GM20000 (cell line): ENCODE data around the gene CAMK1D.

Source experiments
- DNase-seq: peaks from one replicate; pipeline ENCODE4 v3.0.0; 2012; ENCODE audit warnings: low spot score
- TF ChIP-seq, protein P1 (sequence below): IDR thresholded peaks from 2 replicates; pipeline ENCODE4 v1.5.1; 2012; ENCODE audit warnings: mild to moderate bottlenecking, control low read depth; ENCODE audit errors: extremely low read depth, missing control alignments

The CAMK1D gene

DNA sequence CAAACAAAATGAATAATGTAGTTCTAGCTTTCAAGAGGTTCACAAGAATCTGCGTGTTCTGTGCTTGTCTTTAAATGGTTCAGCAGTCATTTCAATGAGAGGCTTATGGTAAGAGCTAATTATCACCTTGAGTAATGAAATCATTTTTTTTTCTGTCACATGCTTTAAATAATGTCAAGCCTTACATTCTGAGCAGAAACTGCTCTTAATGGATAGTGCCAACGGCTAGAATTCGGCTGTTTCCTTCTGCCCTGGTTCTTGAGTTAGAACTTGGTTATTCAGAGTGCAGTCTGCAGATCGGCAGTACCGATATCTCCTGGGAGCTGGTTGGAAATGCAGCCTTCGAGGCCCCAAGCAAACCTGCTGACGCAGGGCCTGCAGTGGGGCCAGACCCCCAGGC is 316.2 kb downstream of the CAMK1D start:
- TF ChIP-seq, protein P1, sequence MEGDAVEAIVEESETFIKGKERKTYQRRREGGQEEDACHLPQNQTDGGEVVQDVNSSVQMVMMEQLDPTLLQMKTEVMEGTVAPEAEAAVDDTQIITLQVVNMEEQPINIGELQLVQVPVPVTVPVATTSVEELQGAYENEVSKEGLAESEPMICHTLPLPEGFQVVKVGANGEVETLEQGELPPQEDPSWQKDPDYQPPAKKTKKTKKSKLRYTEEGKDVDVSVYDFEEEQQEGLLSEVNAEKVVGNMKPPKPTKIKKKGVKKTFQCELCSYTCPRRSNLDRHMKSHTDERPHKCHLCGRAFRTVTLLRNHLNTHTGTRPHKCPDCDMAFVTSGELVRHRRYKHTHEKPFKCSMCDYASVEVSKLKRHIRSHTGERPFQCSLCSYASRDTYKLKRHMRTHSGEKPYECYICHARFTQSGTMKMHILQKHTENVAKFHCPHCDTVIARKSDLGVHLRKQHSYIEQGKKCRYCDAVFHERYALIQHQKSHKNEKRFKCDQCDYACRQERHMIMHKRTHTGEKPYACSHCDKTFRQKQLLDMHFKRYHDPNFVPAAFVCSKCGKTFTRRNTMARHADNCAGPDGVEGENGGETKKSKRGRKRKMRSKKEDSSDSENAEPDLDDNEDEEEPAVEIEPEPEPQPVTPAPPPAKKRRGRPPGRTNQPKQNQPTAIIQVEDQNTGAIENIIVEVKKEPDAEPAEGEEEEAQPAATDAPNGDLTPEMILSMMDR: no peak
- no peak for DNase-seq

DNA sequence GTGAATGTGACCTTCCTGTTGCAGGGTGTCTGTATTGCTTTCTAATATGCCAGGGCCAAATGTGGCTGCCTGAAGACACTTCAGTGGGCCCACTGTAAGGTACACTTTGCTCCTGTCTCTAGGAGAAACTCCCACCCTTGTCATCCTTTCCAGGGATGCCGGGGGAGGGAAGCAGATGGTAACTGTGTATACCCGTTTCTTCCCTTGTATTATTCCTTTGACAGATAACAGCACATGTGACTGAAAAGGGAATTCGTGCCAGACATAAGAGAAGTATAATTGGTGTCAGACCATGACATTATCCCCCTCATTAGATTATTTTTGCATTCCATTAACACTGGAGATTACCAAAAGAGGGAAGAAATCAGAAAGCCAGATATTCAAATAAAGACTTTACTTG is 317.7 kb downstream of the CAMK1D start:
- DNase-seq: no peak
- TF ChIP-seq, protein P1: no peak

GRCh38 chr10:12668634-12669033 is 319.3 kb downstream of the CAMK1D start:
- no peak for DNase-seq

DNA sequence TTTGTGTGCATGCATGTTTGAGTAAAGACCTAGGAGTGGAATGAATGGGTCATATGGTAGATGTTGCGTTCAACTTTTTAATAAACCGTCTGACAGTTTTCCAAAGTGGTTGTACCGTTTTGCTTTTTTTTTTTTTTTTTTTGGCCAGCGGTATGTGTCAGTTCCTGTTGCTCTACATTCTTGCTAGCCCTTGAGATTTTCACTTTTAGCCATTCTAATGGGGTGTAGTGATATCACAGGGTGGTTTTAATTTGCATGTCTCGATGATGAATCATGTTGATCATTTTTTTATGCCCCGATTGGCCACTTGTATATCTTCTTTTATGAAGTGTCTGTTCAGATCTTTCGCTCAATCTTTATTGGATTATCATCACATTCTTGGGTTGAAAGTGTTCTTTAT is 320.7 kb downstream of the CAMK1D start:
- DNase-seq: no peak
- TF ChIP-seq, protein P1: no peak

More at GRCh38 chr10:12668634-12669033, 319.3 kb downstream of the CAMK1D start:
- TF ChIP-seq, protein P1: no peak

DNA sequence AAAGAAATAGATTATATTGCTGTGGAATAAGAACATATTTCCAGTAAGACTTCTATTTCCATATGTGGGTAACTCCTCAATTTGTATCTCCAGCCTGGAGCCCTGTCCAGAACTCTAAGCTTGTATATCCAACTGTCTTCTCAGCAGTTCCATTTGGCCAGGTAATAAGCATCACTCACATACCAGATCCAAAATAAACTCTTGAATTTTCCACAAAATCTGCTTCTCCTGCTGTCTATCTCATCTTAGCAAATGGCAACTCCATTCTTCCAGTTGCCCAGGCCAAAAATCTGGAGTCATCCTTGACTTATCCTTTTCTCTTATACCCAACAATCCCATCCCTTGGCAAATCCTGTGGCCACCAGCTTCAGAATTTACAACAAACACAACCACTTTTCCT is 325.8 kb downstream of the CAMK1D start:
- TF ChIP-seq, protein P1: no peak
- no peak for DNase-seq

DNA sequence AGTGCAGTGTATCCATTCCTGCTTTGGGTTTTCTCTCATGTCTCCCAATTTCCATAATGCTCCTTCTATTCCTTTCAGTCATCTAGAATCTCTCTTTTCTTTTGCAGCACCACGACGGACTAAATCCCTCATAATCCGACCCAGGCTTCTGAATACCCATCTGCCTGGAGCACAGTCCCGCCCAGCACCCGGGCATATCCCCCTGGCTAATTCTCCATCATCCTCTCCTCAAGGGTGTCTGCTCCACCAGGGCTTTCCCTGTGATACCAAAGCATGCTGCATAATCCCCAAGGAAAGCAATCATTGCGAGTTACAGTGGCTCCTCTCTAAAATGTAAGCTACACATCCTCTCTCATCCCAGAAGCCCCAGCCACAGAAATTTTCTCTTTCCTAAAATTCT is 330.3 kb downstream of the CAMK1D start:
- no peak for DNase-seq
- TF ChIP-seq, protein P1: no peak

DNA sequence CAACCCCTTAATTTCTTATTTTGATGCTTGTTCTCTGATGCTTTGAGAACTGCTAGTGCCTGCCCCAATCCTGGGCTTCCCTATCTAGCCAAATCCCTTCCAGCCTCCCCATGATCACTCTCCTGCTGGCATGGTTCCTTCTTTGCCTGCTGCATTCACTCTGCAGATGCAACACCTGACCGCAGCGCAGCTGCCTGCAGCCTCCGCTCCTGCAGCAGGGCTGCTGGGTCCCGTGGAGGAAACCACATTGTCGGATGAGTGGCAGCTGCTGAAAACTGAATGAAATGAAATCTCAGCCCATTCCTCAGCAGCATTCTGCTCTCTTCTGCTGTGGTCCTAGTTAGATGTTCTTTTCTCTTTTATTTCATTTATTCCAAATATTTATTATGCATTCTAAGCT is 331.9 kb downstream of the CAMK1D start:
- TF ChIP-seq, protein P1: no peak

More for the DNA sequence above, 331.9 kb downstream of the CAMK1D start:
- no peak for DNase-seq
